Measurements from ENCODE around the gene ECM1.
A peak's percentile ranks its signal among the peaks of the same experiment; 100 is the strongest.

Gene ECM1

DNA sequence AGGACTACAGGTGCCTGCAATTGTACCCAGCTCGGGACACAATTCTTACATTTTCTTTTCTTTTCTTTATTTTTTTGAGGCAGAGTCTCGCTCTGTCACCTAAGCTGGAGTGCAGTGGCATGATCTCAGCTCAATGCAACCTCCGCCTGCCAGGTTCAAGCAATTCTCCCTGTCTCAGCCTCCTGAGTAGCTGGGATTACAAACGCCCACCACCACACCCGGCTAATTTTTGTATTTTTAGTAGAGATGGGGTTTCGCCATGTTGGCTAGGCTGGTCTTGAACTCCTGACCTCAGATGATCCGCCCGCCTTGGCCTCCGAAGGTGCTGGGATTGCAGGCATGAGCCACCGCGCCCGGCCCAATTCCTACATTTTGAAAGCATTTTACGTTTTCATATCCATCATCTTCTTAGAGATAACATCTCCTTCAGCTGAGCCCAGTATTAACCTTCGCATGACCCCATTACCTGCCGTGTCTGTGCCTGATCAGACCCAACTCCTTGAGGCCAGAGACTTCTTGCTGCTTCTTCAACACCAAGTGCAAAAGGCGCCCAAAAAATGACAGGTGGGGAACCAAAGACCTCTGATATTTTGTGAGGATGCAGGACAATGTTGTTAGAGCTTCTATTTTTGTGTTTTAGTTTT is 38.5 kb downstream of the ECM1 start:
- DNase-seq, result no peak

DNA sequence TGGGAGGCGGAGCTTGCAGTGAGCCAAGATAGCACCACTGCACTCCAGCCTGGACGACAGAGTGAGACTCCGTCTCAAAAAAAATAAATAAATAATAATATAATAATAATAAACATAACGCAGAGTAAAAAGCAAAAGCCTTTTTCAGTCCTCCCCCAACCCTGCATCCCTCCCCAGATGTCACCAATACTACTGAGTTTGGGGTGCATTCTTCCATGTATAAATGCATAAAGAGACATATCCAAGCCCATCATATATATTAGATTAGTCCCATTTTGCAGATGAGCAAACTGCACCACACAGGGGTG is 40.4 kb downstream of the ECM1 start:
- no peak for DNase-seq

DNA sequence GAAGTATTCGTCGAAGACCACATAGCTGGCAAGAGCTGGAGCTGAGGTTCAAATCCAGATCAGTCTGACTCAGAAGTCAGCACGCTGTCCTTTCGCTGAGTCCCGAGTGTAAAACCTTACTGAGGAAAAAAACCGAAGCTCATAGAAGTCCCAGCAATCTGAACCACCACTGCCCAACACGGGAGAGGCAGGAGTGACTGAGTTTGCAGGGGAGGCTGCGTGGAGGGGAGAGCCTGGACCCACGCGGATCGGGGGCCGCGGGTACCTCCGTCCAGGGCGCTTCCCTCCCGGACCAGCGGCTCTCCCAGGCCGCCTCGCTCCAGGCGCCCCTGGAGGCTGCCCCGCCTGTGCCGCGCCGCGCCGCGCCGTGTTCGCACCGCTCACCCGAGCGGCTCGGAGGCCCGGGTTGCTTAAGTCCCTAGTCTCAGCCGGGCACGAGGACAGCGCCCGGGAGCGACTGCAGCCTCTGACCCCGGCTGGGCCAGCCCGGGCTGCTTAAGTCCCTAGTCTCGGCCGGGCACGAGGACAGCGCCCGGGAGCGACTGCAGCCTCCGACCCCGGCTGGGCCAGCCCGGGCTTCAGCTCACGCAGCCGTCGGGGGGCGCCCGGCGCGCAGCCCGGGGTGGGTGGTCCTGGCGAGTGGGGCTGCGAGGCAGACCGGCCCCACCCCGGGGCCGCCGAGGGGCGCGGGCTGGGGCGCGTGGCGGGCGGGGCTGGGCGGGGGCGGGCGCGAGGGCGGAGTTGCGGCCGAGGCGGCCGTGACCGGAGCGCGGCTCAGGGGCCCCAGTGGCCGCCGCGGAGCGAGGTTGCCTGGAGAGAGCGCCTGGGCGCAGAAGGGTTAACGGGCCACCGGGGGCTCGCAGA is 41.0 kb downstream of the ECM1 start, which contains the start of gene ADAMTSL4:
TSS of gene ADAMTSL4 (plus strand) at position 777 of the 864 bp plus-strand sequence. CDS start 2,881 bp downstream, outside the sequence.
- peak; percentile 68 to 86 (median 75) for DNase-seq

DNA sequence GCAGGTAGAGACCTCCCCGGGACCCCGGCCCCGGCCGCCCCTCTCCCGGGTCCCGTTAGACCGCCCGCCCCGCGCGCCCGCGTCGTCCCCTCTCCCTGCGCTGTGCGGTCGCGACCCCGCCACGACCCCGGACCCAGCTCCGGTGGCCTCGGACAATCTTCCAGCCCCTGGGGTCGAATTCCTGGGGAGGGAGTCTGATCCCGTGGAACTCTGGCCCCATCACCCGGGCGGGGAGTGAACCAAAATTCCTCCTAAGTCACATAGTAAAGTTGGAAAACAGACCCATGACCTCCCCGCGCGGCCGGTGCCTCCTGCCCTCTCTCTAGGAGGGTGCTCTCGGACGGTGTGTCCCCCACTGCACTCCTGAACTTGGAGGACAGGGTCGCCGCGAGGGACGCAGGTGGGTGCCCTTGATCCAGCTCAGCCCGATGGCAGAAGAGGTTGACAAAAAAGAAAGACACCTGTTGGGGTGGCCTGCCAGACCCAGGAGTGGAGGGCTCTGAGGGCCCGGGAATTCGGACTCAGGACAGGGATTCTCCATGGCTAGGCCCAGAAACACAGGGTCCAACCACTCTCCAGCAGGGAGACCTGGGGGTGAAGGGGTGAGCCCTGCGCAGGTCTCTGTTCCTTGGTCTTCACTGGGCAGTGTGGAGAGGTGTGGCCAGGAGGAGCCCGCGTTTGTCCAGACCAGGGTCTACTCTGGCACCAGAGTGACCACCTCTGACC is 41.8 kb downstream of the ECM1 start:
- peak in 1 of 3 donors; percentile 7 for DNase-seq

DNA sequence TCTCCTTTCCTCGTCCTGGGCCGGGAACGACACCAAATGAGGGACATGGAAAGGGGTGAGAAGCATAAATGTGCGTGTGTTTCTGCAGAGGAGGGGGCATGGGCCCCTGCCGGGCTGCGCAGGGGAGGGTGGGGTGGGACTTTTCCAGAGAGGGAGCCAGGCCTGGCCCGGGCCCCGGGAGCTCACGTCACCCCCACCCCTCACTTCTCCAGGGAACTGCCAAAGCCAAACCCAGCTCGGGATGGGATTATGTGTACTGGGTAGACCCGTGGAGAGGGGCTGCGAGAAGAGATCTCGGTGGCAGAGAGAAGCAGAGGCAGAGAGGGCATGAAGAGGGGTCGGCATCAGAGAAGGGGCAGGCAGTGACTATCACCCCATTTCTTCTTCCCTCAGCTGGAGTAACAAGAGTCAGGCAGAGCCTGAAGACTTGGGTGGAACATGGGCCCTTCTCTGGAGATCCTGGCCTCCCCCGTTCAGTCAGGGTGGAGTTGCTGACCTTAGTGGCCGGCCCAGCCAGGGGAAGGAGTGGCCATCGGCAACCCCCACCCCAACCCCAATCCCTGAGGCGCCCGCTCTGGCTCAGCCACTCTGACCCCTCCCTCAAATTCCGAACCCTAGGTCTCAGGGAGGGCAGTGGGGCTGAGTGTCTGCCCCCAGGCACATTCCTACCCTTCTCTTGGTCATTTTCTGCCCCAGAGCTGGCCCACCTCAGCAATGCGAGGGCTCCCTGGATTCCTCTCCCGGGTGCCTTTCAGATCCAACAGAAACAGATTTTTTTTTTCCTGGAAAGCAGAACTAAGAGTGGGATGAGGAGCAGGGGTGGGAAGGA is 42.5 kb downstream of the ECM1 start:
- DNase-seq, result no peak

DNA sequence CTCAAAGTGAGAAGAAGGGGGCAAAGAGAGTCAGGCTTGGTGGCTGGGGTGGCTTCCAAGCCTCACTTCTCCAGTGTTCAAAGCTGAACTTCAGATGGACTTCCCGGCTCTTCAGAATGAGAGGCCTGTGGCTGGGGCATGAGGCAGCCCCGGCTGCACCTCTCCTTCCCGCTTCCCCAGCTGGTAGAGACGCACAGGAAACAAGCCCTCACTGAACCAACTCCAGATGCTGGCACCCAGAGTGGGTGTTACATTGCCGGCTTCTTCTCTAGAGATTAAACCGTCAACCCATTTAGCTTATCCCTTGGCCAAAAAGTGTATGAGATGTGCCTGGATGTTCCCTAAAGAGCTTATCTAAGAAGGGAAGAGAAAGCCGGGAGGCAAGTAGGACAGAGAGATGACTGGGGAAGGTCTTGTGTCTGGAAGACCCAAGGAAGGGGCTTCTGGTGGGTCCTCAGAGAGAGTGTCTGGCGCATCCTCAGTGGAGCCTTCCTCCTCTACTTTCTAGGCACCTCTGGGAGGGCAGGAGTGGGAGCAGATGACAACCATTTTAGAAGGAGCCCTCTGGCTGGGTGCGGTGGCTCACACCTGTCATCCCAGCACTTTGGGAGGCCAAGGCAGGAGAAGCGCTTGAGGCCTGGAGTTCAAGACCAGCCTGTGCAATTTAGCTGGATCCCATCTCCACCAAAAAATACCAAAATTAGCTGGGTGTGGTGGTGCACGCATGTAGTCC is 43.3 kb downstream of the ECM1 start:
- peak; percentile 58 to 69 (median 63) for DNase-seq

DNA sequence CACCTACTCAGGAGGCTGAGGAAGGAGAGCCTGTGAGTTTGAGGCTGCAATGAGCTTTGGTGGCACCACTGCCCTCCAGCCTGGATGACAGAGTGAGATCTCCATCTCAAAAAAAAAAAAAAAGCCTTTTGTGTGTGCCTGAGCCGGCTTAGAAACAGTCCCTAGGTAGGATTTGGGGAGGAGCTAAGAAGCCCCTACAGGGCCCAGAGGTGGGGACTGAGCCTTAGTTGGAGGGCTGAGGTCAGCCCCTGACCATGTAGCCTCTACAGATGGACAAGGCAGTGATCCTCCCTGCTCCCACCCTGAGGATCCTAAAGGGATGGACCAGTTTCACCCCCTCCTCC is 43.8 kb downstream of the ECM1 start:
- no peak for DNase-seq

DNA sequence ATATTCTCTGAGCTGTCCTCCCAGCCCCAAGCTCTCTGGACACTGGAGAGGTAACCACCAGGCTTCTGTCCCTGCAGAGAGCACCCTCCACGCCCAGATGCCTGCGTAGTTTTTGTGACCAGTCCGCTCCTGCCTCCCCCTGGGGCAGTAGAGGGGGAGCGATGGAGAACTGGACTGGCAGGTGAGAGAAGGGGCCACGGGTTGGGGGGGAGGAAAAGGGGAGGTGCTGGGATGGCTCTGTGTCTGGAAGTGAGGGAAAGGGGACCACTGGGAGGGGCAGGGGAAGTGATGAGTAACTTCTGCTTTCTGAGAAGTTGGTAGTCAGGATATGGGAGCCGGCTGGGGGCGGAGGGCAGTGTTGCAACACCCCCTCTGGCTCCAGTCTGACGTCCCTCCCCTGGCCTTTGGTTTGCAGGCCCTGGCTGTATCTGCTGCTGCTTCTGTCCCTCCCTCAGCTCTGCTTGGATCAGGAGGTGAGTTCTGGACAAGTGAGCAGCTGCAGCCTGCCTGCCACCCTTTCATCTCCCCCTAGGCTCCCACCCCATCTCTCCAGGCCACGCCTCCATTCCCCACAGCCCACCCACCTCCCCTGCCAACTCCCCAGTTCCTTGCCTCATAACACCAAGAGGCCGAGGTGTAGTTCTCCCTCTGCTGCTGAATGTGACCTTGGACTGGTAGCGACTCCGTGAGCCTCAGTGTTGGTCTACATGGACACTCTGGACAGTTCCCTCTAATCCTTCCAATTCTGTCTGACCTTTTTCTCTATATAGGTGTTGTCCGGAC is 44.4 kb downstream of the ECM1 start:
- peak; percentile 93 to 95 (median 94) for DNase-seq

DNA sequence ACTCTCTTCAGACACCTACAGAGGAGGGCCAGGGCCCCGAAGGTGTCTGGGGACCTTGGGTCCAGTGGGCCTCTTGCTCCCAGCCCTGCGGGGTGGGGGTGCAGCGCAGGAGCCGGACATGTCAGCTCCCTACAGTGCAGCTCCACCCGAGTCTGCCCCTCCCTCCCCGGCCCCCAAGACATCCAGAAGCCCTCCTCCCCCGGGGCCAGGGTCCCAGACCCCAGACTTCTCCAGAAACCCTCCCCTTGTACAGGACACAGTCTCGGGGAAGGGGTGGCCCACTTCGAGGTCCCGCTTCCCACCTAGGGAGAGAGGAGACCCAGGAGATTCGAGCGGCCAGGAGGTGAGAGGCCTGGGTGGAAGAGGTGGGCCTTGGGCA is 45.0 kb downstream of the ECM1 start:
- DNase-seq, result no peak

DNA sequence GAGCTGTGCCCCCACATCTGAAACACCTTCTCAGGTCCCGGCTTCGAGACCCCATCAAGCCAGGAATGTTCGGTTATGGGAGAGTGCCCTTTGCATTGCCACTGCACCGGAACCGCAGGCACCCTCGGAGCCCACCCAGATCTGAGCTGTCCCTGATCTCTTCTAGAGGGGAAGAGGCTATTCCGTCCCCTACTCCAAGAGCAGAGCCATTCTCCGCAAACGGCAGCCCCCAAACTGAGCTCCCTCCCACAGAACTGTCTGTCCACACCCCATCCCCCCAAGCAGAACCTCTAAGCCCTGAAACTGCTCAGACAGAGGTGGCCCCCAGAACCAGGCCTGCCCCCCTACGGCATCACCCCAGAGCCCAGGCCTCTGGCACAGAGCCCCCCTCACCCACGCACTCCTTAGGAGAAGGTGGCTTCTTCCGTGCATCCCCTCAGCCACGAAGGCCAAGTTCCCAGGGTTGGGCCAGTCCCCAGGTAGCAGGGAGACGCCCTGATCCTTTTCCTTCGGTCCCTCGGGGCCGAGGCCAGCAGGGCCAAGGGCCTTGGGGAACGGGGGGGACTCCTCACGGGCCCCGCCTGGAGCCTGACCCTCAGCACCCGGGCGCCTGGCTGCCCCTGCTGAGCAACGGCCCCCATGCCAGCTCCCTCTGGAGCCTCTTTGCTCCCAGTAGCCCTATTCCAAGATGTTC is 45.6 kb downstream of the ECM1 start:
- no peak for DNase-seq

DNA sequence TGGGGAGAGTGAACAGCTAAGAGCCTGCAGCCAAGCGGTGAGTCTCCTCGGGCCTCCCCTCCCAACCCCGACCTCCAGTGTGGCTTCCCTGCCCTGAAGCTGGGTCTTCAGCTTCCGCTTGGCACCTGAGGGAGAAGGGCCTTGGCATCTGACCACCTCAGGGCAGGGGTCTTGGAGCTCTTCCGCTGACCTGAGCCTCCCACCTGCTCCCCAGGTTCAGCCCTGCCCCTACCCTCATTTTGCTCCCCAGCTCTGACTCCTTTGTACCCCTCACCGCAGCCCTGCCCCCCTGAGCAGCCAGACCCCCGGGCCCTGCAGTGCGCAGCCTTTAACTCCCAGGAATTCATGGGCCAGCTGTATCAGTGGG is 46.2 kb downstream of the ECM1 start:
- no peak for DNase-seq

DNA sequence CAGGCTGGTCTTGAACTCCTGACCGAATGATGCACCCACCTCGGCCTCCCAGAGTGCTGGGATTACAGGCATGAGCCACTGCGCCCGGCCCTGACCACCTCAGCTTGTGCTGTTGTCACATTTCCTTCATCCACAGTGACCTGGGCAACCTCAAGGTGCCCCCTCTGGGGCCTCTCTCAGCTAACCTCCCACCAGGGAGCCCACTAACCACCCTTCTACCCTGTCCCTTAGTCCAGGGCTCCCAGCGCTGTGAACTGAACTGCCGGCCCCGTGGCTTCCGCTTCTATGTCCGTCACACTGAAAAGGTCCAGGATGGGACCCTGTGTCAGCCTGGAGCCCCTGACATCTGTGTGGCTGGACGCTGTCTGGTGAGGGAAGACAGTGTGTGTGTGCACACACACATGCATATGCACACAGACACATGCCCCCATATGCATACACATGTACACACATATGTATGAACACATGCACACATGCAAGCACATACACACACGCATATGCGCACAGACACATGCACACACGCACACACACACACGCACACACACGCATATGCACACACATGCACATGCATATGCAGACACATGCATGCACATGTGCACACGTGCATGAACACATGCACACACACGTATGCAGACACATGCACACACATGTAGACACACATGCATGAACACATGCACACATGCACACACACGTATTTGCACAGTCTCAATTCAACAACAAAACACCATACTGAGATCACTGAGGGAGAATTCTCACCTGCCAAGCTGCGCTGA is 47.5 kb downstream of the ECM1 start:
- peak in 1 of 3 donors; percentile 5 for DNase-seq

DNA sequence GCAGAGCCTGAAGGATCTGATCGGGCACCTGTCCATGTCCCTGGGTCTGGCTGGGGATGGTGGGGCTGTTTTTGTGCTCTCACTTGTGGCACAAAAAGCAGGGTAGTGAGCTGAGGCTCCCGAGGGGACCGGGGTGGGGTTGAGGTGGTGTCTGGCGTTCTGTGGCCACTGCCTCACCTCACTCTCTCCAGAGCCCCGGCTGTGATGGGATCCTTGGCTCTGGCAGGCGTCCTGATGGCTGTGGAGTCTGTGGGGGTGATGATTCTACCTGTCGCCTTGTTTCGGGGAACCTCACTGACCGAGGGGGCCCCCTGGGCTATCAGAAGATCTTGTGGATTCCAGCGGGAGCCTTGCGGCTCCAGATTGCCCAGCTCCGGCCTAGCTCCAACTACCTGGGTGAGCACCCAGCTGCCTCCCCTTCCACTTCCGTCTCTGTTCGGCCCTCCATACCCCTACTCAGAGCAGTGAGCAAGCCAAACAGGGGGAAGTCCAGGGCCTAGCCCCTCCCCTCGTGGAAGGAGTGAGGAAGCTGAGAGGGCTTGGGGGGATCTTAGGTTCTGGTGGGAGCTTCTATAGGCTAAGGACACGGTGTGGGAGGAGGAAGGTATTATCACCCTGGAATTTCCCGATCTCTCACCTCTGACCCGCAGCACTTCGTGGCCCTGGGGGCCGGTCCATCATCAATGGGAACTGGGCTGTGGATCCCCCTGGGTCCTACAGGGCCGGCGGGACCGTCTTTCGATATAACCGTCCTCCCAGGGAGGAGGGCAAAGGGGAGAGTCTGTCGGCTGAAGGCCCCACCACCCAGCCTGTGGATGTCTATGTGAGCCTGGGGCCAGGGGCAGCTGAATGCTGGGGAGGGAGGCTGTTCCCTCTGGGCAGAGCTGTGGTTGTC is 48.3 kb downstream of the ECM1 start:
- DNase-seq, result no peak

DNA sequence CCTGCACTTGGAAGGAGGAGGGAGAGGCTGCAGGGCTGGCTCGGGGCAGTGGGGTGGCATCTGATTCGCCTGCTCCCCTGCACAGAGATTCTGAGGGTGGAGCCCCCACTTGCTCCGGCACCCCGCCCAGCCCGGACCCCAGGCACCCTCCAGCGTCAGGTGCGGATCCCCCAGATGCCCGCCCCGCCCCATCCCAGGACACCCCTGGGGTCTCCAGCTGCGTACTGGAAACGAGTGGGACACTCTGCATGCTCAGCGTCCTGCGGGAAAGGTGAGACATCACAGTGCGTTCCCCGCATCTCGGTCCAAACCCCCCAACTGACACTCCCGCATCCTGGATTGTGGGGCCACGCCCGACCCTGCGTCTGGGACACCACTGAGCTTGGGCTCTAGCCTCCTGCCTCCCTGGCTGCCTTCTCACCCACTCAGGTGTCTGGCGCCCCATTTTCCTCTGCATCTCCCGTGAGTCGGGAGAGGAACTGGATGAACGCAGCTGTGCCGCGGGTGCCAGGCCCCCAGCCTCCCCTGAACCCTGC is 49.2 kb downstream of the ECM1 start:
- no peak for DNase-seq

DNA sequence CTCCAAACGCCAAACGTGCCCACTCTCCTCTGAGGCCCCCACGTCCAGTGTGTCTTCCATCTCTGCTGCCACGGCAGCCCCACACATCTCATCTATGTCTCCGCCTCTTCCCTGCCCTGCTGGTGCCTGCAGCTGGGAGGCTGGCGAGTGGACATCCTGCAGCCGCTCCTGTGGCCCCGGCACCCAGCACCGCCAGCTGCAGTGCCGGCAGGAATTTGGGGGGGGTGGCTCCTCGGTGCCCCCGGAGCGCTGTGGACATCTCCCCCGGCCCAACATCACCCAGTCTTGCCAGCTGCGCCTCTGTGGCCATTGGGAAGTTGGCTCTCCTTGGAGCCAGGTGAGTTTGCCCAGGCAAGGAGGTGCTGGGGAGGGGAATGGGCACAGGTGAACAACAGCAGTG is 49.9 kb downstream of the ECM1 start:
- no peak for DNase-seq

DNA sequence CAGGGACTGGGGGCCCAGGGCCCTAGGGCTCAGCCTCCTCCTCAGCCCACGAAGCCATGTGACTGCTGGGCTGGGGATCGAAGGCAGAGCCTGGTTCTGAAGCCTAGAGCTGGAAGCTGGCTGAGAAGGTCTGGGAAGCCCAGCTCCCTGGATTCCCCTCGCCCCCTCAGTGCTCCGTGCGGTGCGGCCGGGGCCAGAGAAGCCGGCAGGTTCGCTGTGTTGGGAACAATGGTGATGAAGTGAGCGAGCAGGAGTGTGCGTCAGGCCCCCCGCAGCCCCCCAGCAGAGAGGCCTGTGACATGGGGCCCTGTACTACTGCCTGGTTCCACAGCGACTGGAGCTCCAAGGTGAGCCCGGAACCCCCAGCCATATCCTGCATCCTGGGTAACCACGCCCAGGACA is 50.4 kb downstream of the ECM1 start:
- DNase-seq, result no peak

DNA sequence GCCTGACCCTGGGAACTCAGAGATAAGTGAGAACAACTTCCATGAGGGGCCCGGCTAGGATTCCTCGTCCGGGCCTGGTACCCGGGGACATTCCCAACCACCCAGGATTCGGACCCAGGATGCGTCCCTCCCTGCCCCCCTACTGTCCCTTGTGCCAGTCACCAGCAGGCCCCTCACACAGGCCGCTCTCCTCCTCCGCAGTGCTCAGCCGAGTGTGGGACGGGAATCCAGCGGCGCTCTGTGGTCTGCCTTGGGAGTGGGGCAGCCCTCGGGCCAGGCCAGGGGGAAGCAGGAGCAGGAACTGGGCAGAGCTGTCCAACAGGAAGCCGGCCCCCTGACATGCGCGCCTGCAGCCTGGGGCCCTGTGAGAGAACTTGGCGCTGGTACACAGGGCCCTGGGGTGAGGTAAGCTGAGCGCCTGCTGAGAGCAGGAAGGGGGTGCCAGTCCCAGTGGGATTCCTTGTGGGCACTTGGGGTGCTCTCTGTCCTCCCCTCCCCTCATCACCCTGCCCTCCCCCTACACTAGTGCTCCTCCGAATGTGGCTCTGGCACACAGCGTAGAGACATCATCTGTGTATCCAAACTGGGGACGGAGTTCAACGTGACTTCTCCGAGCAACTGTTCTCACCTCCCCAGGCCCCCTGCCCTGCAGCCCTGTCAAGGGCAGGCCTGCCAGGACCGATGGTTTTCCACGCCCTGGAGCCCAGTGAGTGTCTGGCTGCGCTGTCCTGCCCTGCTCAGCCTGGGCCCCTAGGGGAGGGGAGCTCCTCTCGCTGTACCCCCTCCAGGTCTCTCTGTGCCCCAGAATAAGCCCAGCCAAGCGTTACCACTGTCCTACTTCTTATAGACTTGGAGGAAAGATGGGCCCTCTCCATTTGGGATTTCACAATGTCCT is 51.1 kb downstream of the ECM1 start:
- peak; percentile 43 to 61 (median 58) for DNase-seq

DNA sequence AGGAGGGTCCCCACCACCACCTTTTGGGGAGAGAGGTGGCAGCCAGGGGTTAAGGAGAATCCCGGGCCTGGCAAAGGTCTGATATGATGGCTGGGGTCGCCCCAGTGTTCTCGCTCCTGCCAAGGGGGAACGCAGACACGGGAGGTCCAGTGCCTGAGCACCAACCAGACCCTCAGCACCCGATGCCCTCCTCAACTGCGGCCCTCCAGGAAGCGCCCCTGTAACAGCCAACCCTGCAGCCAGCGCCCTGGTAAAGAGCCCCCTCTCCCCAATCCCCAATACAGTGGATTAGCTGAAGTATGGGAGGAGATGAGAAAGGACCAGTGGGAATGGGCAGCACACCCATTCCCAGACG is 51.7 kb downstream of the ECM1 start:
- no peak for DNase-seq
